Right renal cortex interstitium (tissue), 3 donors: ENCODE results near the gene CFAP298. TPM values are rescaled to one million over a fixed set of nuclear protein-coding genes. Genes with fewer than 3 reads are reported as not detected.
A peak's percentile ranks its signal among the peaks of the same experiment; 100 is the strongest.
"Not testable (repeated sequence)": the region's sequence is repeated elsewhere in the genome, so short reads cannot be mapped to it uniquely, and the experiment has no call there.

Experiments
- DNase-seq, 3 donors: peaks; one replicate each; pipeline ENCODE4 v3.0.0-alpha.2; 2013; ENCODE audit warnings: low read depth in 3 of 3, low spot score in 2 of 3
- polyA plus RNA-seq, 3 donors: library from polyadenylated mRNA; unstranded; fragments of 120-200 nt; gene quantifications; one replicate each; pipeline ENCODE4 v1.2.1, GENCODE V29; 2013; ENCODE audit not compliant: insufficient read length in 3 of 3

The CFAP298 gene
- polyA plus RNA-seq, 3 donors = 57.7 to 63.1 (median 62.2) TPM

- DNase-seq = peak; percentile 64 to 83 (median 74)
Measured at GRCh38 chr21:32569261-32570230, 42.6 kb downstream of the CFAP298 start.

- no peak for DNase-seq
Measured at GRCh38 chr21:32567626-32568025, 44.6 kb downstream of the CFAP298 start.

GRCh38 chr21:32566741-32567389, 45.3 kb downstream of the CFAP298 start:
- DNase-seq = no peak

GRCh38 chr21:32565856-32566465, 46.2 kb downstream of the CFAP298 start:
- no peak for DNase-seq

- no peak for DNase-seq
Measured at GRCh38 chr21:32562915-32563314, 49.3 kb downstream of the CFAP298 start.

- no peak for DNase-seq
Measured at GRCh38 chr21:32562426-32562825, 49.8 kb downstream of the CFAP298 start.

GRCh38 chr21:32561476-32561875, 50.7 kb downstream of the CFAP298 start:
- not testable (repeated sequence) for DNase-seq

- no peak for DNase-seq
Measured at GRCh38 chr21:32560896-32561295, 51.3 kb downstream of the CFAP298 start.

- DNase-seq = no peak
Measured at GRCh38 chr21:32559006-32559610, 53.1 kb downstream of the CFAP298 start.

GRCh38 chr21:32558106-32558505, 54.1 kb downstream of the CFAP298 start:
- no peak for DNase-seq

GRCh38 chr21:32554832-32555638, 57.1 kb downstream of the CFAP298 start:
- no peak for DNase-seq

- DNase-seq = no peak
Measured at GRCh38 chr21:32549886-32550285, 62.3 kb downstream of the CFAP298 start.

GRCh38 chr21:32549440-32549839, 62.7 kb downstream of the CFAP298 start:
- no peak for DNase-seq

Other genes starting within 250 kb of the CFAP298 start
- gene URB1, start 219.4 kb downstream of the CFAP298 start, polyA plus RNA-seq = 10 to 100 TPM in 2 of 3 donors, 1 to 10 TPM in 1; 10.0 to 10.7 (median 10.7) TPM
- gene EVA1C, start 199.7 kb downstream of the CFAP298 start, polyA plus RNA-seq = 1 to 10 TPM; 2.4 to 3.1 (median 2.5) TPM
- gene TCP10L, start 26.9 kb downstream of the CFAP298 start, polyA plus RNA-seq = 1 to 10 TPM; 1.2 to 1.9 (median 1.5) TPM
- 10 to 100 TPM; 15.0 to 15.9 (median 15.6) TPM for gene SYNJ1, start 115.6 kb upstream of the CFAP298 start, polyA plus RNA-seq
- gene PAXBP1, start 159.4 kb upstream of the CFAP298 start, polyA plus RNA-seq = 10 to 100 TPM; 65.6 to 80.4 (median 77.5) TPM